Karpas-422 (cell line): ENCODE measurements around the gene IFNL1. TPM values are rescaled to one million over a fixed set of nuclear protein-coding genes. Genes with fewer than 3 reads are reported as not detected.
"Not testable (repeated sequence)": the region's sequence is repeated elsewhere in the genome, so short reads cannot be mapped to it uniquely, and the experiment has no call there.

Experiments
- DNase-seq: peaks from one replicate; pipeline ENCODE4 v3.0.0-alpha.2; 2015
- H2AFZ ChIP-seq: fragments of 200-600 bp; sonication (generic); 2 replicates; pipeline ENCODE4 v1.6.1; 2014; ENCODE audit warnings: antibody characterized with exemption, low read length, mixed read lengths
- H3K27ac ChIP-seq: fragments of 200-600 bp; sonication (generic); 2 replicates; pipeline ENCODE4 v1.5.1; 2014; ENCODE audit warnings: mild to moderate bottlenecking, low read length, moderate library complexity
- H3K27me3 ChIP-seq: fragments of 200-600 bp; sonication (generic); 2 replicates; pipeline ENCODE4 v1.6.1; 2014; ENCODE audit warnings: low read length, mixed read lengths
- H3K36me3 ChIP-seq: fragments of 200-600 bp; sonication (generic); 2 replicates; pipeline ENCODE4 v1.6.1; 2014; ENCODE audit warnings: low read length, mixed read lengths; ENCODE audit not compliant: insufficient read depth
- H3K4me1 ChIP-seq: fragments of 200-600 bp; sonication (generic); 2 replicates; pipeline ENCODE4 v1.6.1; 2014; ENCODE audit warnings: mild to moderate bottlenecking, low read length, mixed read lengths
- H3K4me2 ChIP-seq: fragments of 200-600 bp; sonication (generic); 2 replicates; pipeline ENCODE4 v1.6.1; 2014; ENCODE audit warnings: low read length, low read depth, mild to moderate bottlenecking; ENCODE audit not compliant: poor library complexity, severe bottlenecking
- H3K4me3 ChIP-seq: fragments of 200-600 bp; sonication (generic); 2 replicates; pipeline ENCODE4 v1.5.1; 2014; ENCODE audit warnings: mild to moderate bottlenecking, antibody characterized with exemption, low read length, mixed read lengths
- H3K79me2 ChIP-seq: fragments of 200-600 bp; sonication (generic); 2 replicates; pipeline ENCODE4 v1.6.1; 2014; ENCODE audit warnings: mild to moderate bottlenecking, low read length, mixed read lengths
- H3K9ac ChIP-seq: fragments of 200-600 bp; sonication (generic); 2 replicates; pipeline ENCODE4 v1.6.0; 2014; ENCODE audit warnings: low read length
- H3K9me2 ChIP-seq: fragments of 200-600 bp; sonication (generic), shearing (Covaris generic); replicated peaks from 2 replicates; pipeline ENCODE4 v1.6.0; 2014; ENCODE audit warnings: mild to moderate bottlenecking, low read length, moderate library complexity; ENCODE audit not compliant: insufficient read depth
- H3K9me3 ChIP-seq: fragments of 300-700, 200-600 bp; sonication (generic); 2 replicates; pipeline ENCODE4 v1.6.1; 2014; ENCODE audit warnings: low read length, mixed read lengths
- H4K20me1 ChIP-seq: fragments of 200-600 bp; sonication (generic); 2 replicates; pipeline ENCODE4 v1.6.1; 2014; ENCODE audit warnings: mild to moderate bottlenecking, antibody characterized with exemption, low read length, low read depth; ENCODE audit not compliant: insufficient read depth
- total RNA-seq: library from RNA; depleted of rRNA; stranded (reverse); fragments of >200 nt; shearing (Covaris generic); gene quantifications from 2 replicates; pipeline ENCODE4 v1.2.3, GENCODE V29; 2014; ENCODE audit warnings: low replicate concordance

Gene IFNL1
- total RNA-seq, 1 experiment from 2014 or later = not detected

- no peaks in the 10 kb centered on the region for H3K9me3 ChIP-seq
- no peak overlapping the region for H2AFZ ChIP-seq
- H3K4me1 ChIP-seq = no peaks in the 10 kb centered on the region
- no peak for DNase-seq
- no peaks in the 10 kb centered on the region for H3K79me2 ChIP-seq
- H3K27me3 ChIP-seq = no peaks in the 10 kb centered on the region
- no peak overlapping the region for H3K4me3 ChIP-seq
- no peaks in the 10 kb centered on the region for H4K20me1 ChIP-seq
- H3K4me2 ChIP-seq = no peak overlapping the region
- no peak overlapping the region for H3K27ac ChIP-seq
- no peak overlapping the region for H3K9ac ChIP-seq
- no peaks in the 10 kb centered on the region for H3K9me2 ChIP-seq
- H3K36me3 ChIP-seq = no peaks in the 10 kb centered on the region
Measured at GRCh38 chr19:39307822-39308530, 11.8 kb downstream of the IFNL1 start.

GRCh38 chr19:39308531-39309304 is 12.5 kb downstream of the IFNL1 start:
- no peaks in the 10 kb centered on the region for H3K79me2 ChIP-seq
- H3K27me3 ChIP-seq = no peaks in the 10 kb centered on the region
- H3K9me3 ChIP-seq = no peaks in the 10 kb centered on the region
- H3K4me1 ChIP-seq = no peaks in the 10 kb centered on the region
- no peak overlapping the region for H3K4me3 ChIP-seq
- no peaks in the 10 kb centered on the region for H3K36me3 ChIP-seq
- H3K27ac ChIP-seq = no peak overlapping the region
- no peaks in the 10 kb centered on the region for H3K9me2 ChIP-seq
- no peaks in the 10 kb centered on the region for H4K20me1 ChIP-seq
- H3K9ac ChIP-seq = no peak overlapping the region
- DNase-seq = peak; percentile 44
- H3K4me2 ChIP-seq = no peak overlapping the region
- no peak overlapping the region for H2AFZ ChIP-seq

GRCh38 chr19:39309305-39309670 is 13.1 kb downstream of the IFNL1 start:
- H3K27ac ChIP-seq, H2AFZ ChIP-seq, H3K4me1 ChIP-seq, H3K36me3 ChIP-seq, DNase-seq, H3K27me3 ChIP-seq, H3K9me2 ChIP-seq, H3K4me3 ChIP-seq, H3K79me2 ChIP-seq, H3K9ac ChIP-seq, H3K9me3 ChIP-seq, H3K4me2 ChIP-seq, H4K20me1 ChIP-seq: not testable (repeated sequence)

GRCh38 chr19:39310558-39311311 is 14.5 kb downstream of the IFNL1 start:
- Histone ChIP-seq H3K4me1 (no peaks in the 10 kb centered on the region), H3K9ac (no peak overlapping the region), H3K27ac (no peak overlapping the region), H3K9me2 (no peaks in the 10 kb centered on the region), H3K27me3 (no peaks in the 10 kb centered on the region), H3K4me3 (no peak overlapping the region), H4K20me1 (no peaks in the 10 kb centered on the region), H3K9me3 (no peaks in the 10 kb centered on the region), H2AFZ (no peak overlapping the region), H3K79me2 (no peaks in the 10 kb centered on the region), H3K4me2 (no peak overlapping the region), H3K36me3 (no peaks in the 10 kb centered on the region)
- peak; percentile 79 for DNase-seq

GRCh38 chr19:39314016-39314728 is 18.0 kb downstream of the IFNL1 start:
- no peaks in the 10 kb centered on the region for H3K27me3 ChIP-seq
- no peak overlapping the region for H3K4me3 ChIP-seq
- no peak overlapping the region for H3K27ac ChIP-seq
- no peaks in the 10 kb centered on the region for H3K79me2 ChIP-seq
- no peak overlapping the region for H3K9ac ChIP-seq
- no peak overlapping the region for H3K4me2 ChIP-seq
- H2AFZ ChIP-seq = no peak overlapping the region
- H4K20me1 ChIP-seq = no peaks in the 10 kb centered on the region
- no peak for DNase-seq
- no peaks in the 10 kb centered on the region for H3K9me2 ChIP-seq
- H3K9me3 ChIP-seq = no peaks in the 10 kb centered on the region
- H3K4me1 ChIP-seq = no peaks in the 10 kb centered on the region
- H3K36me3 ChIP-seq = no peaks in the 10 kb centered on the region

DNA sequence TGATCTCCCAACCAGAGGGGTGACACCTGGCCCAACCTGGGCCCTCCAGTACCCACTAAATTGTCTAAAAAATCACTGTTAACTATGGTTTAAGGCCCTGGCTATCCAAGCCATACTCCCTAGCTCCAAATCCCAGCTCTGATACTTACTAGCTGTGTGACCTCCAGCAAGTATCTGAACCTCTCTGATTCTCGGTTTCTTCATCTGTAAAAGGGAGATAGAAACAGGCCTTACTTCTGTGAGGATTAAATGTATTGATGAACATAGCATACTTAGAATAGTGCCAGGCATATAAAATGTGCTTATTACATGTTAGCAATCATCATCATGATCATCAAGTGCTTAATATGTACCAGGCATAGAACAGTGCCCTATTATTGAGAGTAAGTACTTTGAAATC is 19.7 kb downstream of the IFNL1 start:
- H3K9ac ChIP-seq = no peak overlapping the region
- H3K27ac ChIP-seq = no peak overlapping the region
- no peaks in the 10 kb centered on the region for H3K4me1 ChIP-seq
- H2AFZ ChIP-seq = no peak overlapping the region
- no peaks in the 10 kb centered on the region for H3K27me3 ChIP-seq
- no peaks in the 10 kb centered on the region for H3K9me3 ChIP-seq
- no peaks in the 10 kb centered on the region for H3K36me3 ChIP-seq
- H4K20me1 ChIP-seq = no peaks in the 10 kb centered on the region
- no peaks in the 10 kb centered on the region for H3K9me2 ChIP-seq
- H3K4me2 ChIP-seq = no peak overlapping the region
- H3K79me2 ChIP-seq = no peaks in the 10 kb centered on the region
- DNase-seq = no peak
- no peak overlapping the region for H3K4me3 ChIP-seq

- H3K4me1 ChIP-seq = no peaks in the 10 kb centered on the region
- no peaks in the 10 kb centered on the region for H3K9me3 ChIP-seq
- no peak overlapping the region for H3K4me2 ChIP-seq
- no peaks in the 10 kb centered on the region for H3K27me3 ChIP-seq
- no peaks in the 10 kb centered on the region for H4K20me1 ChIP-seq
- no peaks in the 10 kb centered on the region for H3K9me2 ChIP-seq
- H3K27ac ChIP-seq = no peak overlapping the region
- DNase-seq = no peak
- no peak overlapping the region for H3K9ac ChIP-seq
- H2AFZ ChIP-seq = no peak overlapping the region
- H3K36me3 ChIP-seq = no peaks in the 10 kb centered on the region
- H3K79me2 ChIP-seq = no peaks in the 10 kb centered on the region
- H3K4me3 ChIP-seq = no peak overlapping the region
Measured at GRCh38 chr19:39316627-39317321, 20.6 kb downstream of the IFNL1 start.
